Activated naive CD4-positive, alpha-beta T cell (primary cell): ENCODE data around the gene OR5H14.
"Not testable (repeated sequence)": the region's sequence is repeated elsewhere in the genome, so short reads cannot be mapped to it uniquely, and the experiment has no call there.

Experiments
- DNase-seq, 4 experiments: peaks; one replicate each; lab custom pipeline; 2025; lab: John Stamatoyannopoulos, UW

Gene OR5H14

GRCh38 chr3:98147179-98147578, at the start of gene OR5H14:
Gene OR5H14 (plus strand): TSS chr3:98147479. CDS start chr3:98149386, 1,907 bp downstream.
- DNase-seq, result no peak

- DNase-seq, result no peak
Measured at GRCh38 chr3:98099848-98100247, 47.4 kb upstream of the OR5H14 start.

- no peak for DNase-seq
Measured at GRCh38 chr3:98108162-98108561, 39.1 kb upstream of the OR5H14 start.

GRCh38 chr3:98109807-98110549, 37.3 kb upstream of the OR5H14 start:
- DNase-seq, result no peak

- no peak for DNase-seq
Measured at GRCh38 chr3:98110550-98110908, 36.8 kb upstream of the OR5H14 start.

- DNase-seq, result no peak
Measured at GRCh38 chr3:98114264-98114663, 33.0 kb upstream of the OR5H14 start.

GRCh38 chr3:98115717-98116116, 31.6 kb upstream of the OR5H14 start:
- DNase-seq, result no peak

GRCh38 chr3:98130421-98130820, 16.9 kb upstream of the OR5H14 start, which contains the start of gene OR5H1:
Gene OR5H1 (plus strand): TSS chr3:98130721. CDS start chr3:98132698, 1,977 bp downstream.
- DNase-seq, result no peak

GRCh38 chr3:98136631-98137030, 10.6 kb upstream of the OR5H14 start:
- DNase-seq, result no peak

GRCh38 chr3:98137826-98138557, 9.3 kb upstream of the OR5H14 start:
- not testable (repeated sequence) for DNase-seq

GRCh38 chr3:98140531-98140930, 6.7 kb upstream of the OR5H14 start:
- no peak for DNase-seq

- no peak for DNase-seq
Measured at GRCh38 chr3:98148751-98149150, 1.5 kb downstream of the OR5H14 start.

- DNase-seq, result not testable (repeated sequence)
Measured at GRCh38 chr3:98149456-98149855, 2.2 kb downstream of the OR5H14 start.

GRCh38 chr3:98151241-98151640, 4.0 kb downstream of the OR5H14 start:
- no peak for DNase-seq

- DNase-seq, result no peak
Measured at GRCh38 chr3:98166396-98166795, 19.1 kb downstream of the OR5H14 start, which contains the start of gene OR5H15. Gene OR5H15 (plus strand): TSS chr3:98166696. CDS start chr3:98168700, 2,004 bp downstream.

- DNase-seq, result no peak
Measured at GRCh38 chr3:98171071-98171470, 23.8 kb downstream of the OR5H14 start.

- DNase-seq, result no peak
Measured at GRCh38 chr3:98172621-98173020, 25.3 kb downstream of the OR5H14 start.

GRCh38 chr3:98180319-98180890, 33.1 kb downstream of the OR5H14 start:
- DNase-seq, result no peak

GRCh38 chr3:98182196-98182595, 34.9 kb downstream of the OR5H14 start:
- DNase-seq, result no peak

- DNase-seq, result no peak
Measured at GRCh38 chr3:98185180-98185579, 37.9 kb downstream of the OR5H14 start.

- DNase-seq, result no peak
Measured at GRCh38 chr3:98188545-98188944, 41.3 kb downstream of the OR5H14 start.

GRCh38 chr3:98190911-98191310, 43.6 kb downstream of the OR5H14 start:
- DNase-seq, result not testable (repeated sequence)

GRCh38 chr3:98196293-98196692, 49.0 kb downstream of the OR5H14 start:
- not testable (repeated sequence) for DNase-seq
